ENCODE measurements around the gene CBFA2T3. TPM values are rescaled to one million over a fixed set of nuclear protein-coding genes. Genes with fewer than 3 reads are reported as not detected.

CBFA2T3 gene
- total RNA-seq, 1 experiment from 2014 or later: 2.9 TPM

DNA sequence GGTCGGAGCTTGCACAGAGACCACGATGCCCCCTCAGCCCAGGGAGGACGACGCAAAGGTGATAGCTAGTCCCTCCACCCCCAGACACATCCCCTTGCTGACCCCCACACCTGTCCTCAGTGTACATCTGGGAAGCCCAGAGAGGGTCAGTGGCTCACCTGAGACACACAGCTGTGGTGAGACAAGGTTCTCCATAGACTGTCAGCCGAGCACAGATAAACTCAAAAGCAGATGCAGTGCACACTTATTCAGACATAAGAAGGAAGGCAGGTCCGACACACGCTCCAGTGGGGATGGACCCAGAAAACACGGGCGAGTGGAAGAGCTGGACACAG, 19.6 kb downstream of the CBFA2T3 start:
- Histone ChIP-seq H4K20me1 (ENCODE audit: control insufficient read depth, insufficient read depth, insufficient read length) (no peaks in the 10 kb centered on the region), H3K23me2 (ENCODE audit: insufficient read length, low read depth, low read length, poor library complexity, severe bottlenecking) (no peaks in the 10 kb centered on the region), H3K14ac (ENCODE audit: insufficient read depth, low read length) (no peak overlapping the region), H3K4ac (ENCODE audit: low read depth, low read length) (no peak overlapping the region), H2AK5ac (ENCODE audit: insufficient read length, low read length) (no peak overlapping the region), H2AFZ (ENCODE audit: low read length) (no peak overlapping the region), H4K91ac (ENCODE audit: insufficient read length, low read depth, low read length) (no peak overlapping the region), H4K5ac (ENCODE audit: insufficient read length, low read depth, low read length) (no peak overlapping the region), H4K8ac (replicated peaks; ENCODE audit: insufficient read length, low read depth, low read length) (no peak overlapping the region), H3K9ac (ENCODE audit: extremely low read depth, insufficient read length, low read length) (no peak overlapping the region), H2BK5ac (ENCODE audit: insufficient read length, low read length) (no peak overlapping the region), H3K23ac (ENCODE audit: insufficient read length, low read depth, low read length) (no peak overlapping the region), H2BK20ac (ENCODE audit: low read depth, low read length, poor library complexity, severe bottlenecking) (no peak overlapping the region), H3K56ac (ENCODE audit: insufficient read length, low read depth, low read length) (no peak overlapping the region), H3K27ac (ENCODE audit: insufficient read length, low read depth, low read length) (no peak overlapping the region), H3K4me1 (ENCODE audit: insufficient read depth, low read length) (no peaks in the 10 kb centered on the region; the same call in 1 of the 2 replicates), H3K79me2 (ENCODE audit: insufficient read depth, low read length) (no peaks in the 10 kb centered on the region), H2BK120ac (ENCODE audit: low read depth, low read length, poor library complexity, severe bottlenecking) (no peak overlapping the region), H3K79me1 (ENCODE audit: insufficient read depth, low read depth, low read length, poor library complexity, severe bottlenecking) (no peaks in the 10 kb centered on the region), H3K9me3 (ENCODE audit: control insufficient read depth, low read depth, low read length) (no peaks in the 10 kb centered on the region), H3K4me2 (ENCODE audit: insufficient read depth, insufficient read length, low read length) (no peak overlapping the region), H3T11ph (ENCODE audit: low read length) (no peak overlapping the region), H3K27me3 (ENCODE audit: insufficient read depth, low read length) (no peaks in the 10 kb centered on the region), H2BK15ac (ENCODE audit: low read depth, low read length) (no peak overlapping the region), H3K18ac (ENCODE audit: insufficient read length, low read depth, low read length) (no peak overlapping the region), H2BK12ac (ENCODE audit: insufficient read length, low read depth, low read length) (no peak overlapping the region)
- Mint-ChIP-seq H3K9me3 (no peaks in the 10 kb centered on the region; a peak in 1 of 5 replicates), H3K27me3 (ENCODE audit: low read depth) (peaks cover 12% of the 10 kb centered on the region), H3K27ac (no peak overlapping the region; a peak in 1 of 7 replicates), H3K36me3 (ENCODE audit: insufficient read depth in 1 of 3, low read depth in 3 of 3) (no peaks in the 10 kb centered on the region), H3K4me3 (no peak overlapping the region), H3K4me1 (peaks cover 2 to 7% of the 10 kb centered on the region in 2 experiments)
- no CpG with 5 or more reads among the region's 9 CpGs for WGBS (ENCODE audit: extremely low coverage, insufficient read length, low lambda C conversion rate)
- TF ChIP-seq, protein P1, sequence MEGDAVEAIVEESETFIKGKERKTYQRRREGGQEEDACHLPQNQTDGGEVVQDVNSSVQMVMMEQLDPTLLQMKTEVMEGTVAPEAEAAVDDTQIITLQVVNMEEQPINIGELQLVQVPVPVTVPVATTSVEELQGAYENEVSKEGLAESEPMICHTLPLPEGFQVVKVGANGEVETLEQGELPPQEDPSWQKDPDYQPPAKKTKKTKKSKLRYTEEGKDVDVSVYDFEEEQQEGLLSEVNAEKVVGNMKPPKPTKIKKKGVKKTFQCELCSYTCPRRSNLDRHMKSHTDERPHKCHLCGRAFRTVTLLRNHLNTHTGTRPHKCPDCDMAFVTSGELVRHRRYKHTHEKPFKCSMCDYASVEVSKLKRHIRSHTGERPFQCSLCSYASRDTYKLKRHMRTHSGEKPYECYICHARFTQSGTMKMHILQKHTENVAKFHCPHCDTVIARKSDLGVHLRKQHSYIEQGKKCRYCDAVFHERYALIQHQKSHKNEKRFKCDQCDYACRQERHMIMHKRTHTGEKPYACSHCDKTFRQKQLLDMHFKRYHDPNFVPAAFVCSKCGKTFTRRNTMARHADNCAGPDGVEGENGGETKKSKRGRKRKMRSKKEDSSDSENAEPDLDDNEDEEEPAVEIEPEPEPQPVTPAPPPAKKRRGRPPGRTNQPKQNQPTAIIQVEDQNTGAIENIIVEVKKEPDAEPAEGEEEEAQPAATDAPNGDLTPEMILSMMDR (conservative IDR thresholded peaks at IDR 0.05): no peak
- no peak for DNase-seq

All from H9 (cell line).